HG03520 (cell line): ENCODE results near the gene GPR68.
"Not testable (repeated sequence)": the region's sequence is repeated elsewhere in the genome, so short reads cannot be mapped to it uniquely, and the experiment has no call there.

Experiments used
- ATAC-seq: cut with Tn5 transposase; IDR thresholded peaks from one replicate; pipeline ENCODE4 v1.9.1; 2021; ENCODE audit warnings: mild to moderate bottlenecking, moderate library complexity; ENCODE audit not compliant: unreplicated experiment

GPR68 gene

GRCh38 chr14:91254461-91254860 is 10.0 kb upstream of the GPR68 start:
- no peak for ATAC-seq

DNA sequence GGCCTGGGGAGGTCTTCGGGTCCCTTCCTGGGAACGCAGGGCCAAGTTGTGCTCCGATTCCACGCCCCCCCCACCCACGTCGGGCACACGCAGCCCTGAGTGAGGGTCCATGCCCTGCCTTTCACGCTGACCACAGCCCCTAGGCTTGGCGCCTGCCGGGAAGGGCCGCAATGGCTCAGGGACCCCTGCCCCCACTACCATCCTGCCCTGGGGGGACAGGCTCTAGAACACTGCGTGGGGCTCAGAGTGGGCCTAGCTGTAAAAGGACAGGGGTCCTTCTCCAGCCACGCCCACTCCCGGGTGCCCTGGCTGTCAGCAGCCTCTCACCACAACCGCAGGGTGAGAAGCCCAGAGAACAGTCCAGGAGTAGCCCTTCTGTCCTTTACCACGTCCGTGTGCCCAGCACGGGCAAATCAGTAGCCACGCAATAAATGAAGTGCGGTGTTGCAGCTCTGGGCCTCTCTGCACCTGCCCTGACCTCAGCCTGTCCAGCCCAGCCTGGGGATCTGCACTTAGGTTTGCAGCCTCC is 9.4 kb upstream of the GPR68 start:
- no peak for ATAC-seq

DNA sequence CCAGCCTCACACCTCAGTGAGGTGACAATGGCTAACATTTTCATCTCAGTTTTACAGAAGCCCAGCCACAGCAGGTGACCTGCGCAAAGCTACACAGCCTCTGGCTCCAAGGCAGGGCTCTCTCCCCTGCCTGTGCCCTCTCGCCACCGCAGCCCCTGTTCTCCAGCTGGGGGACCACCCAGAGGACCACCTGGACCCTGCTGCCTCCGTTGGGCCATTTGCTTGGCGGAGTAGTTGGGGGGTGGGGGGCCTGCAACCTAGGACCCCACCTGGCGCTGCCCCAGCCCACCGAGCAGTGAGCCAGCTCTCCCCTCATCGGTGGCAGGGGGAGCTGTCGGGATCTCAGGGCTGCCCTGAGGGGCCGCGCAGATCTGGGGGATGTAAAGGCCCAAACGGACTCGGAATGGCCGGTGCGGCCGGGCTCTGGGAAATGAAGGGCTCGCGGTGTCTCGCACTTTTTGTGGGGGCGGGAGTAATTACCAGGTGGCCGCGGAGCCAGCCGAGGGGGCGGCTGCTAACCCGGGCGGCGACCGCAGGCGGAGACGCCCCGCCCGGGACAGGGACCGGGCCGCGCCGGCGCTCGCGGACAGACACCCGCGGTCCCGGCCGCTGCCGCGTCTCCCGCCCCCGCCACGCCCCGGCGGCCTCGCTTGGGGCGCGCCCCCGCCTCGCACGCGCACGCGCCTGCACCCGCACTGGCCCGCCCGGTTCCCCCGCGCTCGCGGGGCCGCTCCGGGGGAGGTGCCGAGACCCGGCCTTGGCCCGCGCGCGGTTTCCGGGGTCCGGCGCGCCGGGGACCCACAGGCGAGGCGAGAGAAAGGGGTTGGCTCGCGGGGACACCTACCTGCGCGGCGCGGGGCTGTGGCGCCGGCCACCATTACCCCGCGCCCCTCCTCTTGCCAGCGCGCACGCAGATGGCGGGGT is 8.6 kb upstream of the GPR68 start:
- ATAC-seq = no peak

DNA sequence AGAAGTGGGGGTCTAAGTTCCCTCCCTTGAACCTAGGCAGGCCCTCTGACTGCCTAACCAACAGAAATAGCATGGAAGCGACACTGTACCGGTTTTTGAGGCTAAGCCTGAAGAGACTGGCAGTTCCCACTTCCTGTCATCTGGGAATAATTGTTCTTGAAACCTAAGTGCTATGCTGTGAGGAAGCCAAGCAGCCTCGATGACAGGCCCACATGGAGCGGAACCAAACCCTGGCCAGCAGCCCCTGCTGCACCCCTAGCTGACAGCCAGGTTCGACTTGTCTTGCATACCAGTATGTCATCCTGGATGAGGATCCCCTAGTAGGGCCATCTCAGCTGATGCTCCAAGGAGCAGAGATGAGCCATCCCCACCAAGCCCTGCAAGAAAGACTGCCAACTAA is 6.4 kb upstream of the GPR68 start:
- ATAC-seq = no peak

DNA sequence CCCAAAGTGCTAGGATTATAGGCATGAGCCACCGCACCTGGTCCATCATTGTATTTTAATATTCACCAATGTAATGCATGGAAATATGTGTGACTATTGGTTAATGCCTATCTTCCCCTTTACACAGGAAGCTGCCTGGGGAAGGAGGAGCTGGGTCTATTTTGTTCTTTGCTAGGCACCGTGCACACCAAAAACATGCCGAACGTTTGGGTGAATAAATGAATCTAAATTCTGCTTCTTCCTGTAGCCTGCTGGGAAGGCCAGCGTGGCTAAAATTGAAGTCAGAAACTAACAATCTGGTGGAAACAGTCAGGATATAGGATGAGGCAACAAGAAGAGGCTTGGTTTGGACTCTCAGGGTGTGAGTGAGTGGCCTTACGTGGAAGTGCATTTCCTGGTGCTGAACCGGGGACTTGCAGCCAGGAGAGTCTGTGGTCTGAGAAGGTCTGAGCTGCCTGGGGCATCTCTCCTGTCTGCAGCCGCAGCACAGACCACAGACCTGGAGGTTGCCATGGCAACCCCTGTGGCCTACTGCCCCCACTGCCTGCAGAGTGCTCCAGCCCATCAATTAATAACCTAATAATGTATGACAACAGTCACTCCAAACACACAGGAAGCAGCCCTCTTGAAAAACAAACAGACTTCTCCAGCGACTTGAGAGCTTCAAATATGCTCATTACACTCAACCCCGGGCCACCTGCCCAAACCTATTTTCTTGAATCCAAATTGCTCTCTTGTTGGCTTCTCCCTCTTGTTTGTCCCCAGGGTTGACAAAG is 5.5 kb upstream of the GPR68 start:
- peak; percentile 86 for ATAC-seq

GRCh38 chr14:91246051-91246852 is 1.7 kb upstream of the GPR68 start:
- ATAC-seq = no peak

- ATAC-seq = not testable (repeated sequence)
Observed at GRCh38 chr14:91245616-91246015, 1.1 kb upstream of the GPR68 start.

DNA sequence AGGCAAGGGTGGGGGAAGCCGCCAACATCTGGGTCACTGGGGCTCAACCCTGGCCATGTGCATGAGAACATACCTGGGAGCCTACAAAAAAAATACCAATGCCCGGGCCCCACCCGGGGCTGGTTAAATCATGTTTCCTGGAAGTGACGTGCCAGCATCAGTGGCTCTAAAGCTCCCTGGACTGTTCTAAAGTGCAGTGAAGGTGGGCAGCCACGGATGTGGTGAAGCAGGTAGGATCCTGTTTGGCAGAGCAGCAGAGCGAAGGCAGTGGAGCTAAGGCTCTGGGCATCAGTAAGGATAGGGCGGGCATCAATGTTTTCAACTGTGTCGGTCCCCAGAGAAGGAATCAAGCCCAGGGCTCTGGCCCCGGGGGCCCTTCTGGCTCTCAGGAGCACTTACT is 525 bp upstream of the GPR68 start:
- no peak for ATAC-seq

- ATAC-seq = no peak
Observed at GRCh38 chr14:91243074-91243471, 1.4 kb downstream of the GPR68 start.

GRCh38 chr14:91242635-91243034 is 1.9 kb downstream of the GPR68 start:
- ATAC-seq = no peak

- ATAC-seq = peak; percentile 48
Observed at GRCh38 chr14:91241863-91242262, 2.6 kb downstream of the GPR68 start.

- ATAC-seq = no peak
Observed at GRCh38 chr14:91238661-91239060, 5.8 kb downstream of the GPR68 start.

DNA sequence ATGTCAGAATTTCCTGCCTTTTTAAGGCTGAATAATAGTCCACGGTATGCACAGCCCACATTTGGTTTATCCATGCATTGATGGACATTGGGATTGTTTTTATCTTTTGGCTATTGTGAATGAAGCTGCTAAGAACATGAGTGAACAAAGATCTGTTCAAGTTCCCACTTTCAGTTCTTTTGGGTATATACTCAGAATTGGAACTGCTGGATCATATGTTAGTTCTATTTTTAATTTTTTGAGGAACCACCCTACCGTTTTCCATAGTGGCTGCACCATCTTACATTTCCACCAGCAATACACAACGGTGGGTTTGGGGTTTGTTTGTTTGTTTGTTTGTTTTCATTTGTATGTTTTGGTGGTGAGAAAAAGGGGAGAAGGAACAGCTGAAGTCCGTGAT is 6.4 kb downstream of the GPR68 start:
- no peak for ATAC-seq

DNA sequence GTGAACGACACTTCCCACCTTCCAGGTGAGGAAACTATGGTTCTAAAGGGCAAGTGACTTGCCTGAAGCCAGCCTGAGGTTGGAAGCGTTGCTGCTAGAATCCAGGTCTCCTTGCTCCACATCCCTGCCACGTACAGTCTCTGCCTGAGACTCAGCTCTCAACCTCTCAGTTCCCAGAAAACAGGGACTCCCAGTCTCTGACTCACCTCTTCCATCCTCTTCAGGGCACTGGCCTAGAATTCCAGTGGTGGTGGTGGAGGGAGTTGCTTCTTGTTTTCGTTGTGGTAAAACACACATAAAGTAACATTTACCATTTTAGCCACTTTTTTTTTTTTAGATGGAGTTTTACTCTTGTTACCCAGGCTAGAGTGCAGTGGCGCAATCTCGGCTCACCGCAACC is 7.3 kb downstream of the GPR68 start:
- no peak for ATAC-seq

- no peak for ATAC-seq
Observed at GRCh38 chr14:91235841-91236240, 8.7 kb downstream of the GPR68 start.

GRCh38 chr14:91234791-91235114 is 9.8 kb downstream of the GPR68 start:
- no peak for ATAC-seq

- ATAC-seq = no peak
Observed at GRCh38 chr14:91233936-91234790, 10.3 kb downstream of the GPR68 start.

- ATAC-seq = no peak
Observed at GRCh38 chr14:91232603-91233002, 11.9 kb downstream of the GPR68 start.

GRCh38 chr14:91232052-91232451 is 12.5 kb downstream of the GPR68 start:
- ATAC-seq = no peak

- ATAC-seq = no peak
Observed at GRCh38 chr14:91231446-91231845, 13.1 kb downstream of the GPR68 start.
